GM12878 (cell line): ENCODE data around the gene FOXK1. TPM values are rescaled to one million over a fixed set of nuclear protein-coding genes. Genes with fewer than 3 reads are reported as not detected.

Experiments
- ATAC-seq: fragments of 200-7000 bp; cut with Tn5 transposase; 3 replicates; pipeline ENCODE4 v1.9.1; 2020; ENCODE audit warnings: mild to moderate bottlenecking, moderate library complexity
- BruUV-seq: library from RNA; stranded (reverse); fragments of 400-500 nt; replicated peaks from 2 replicates; lab custom pipeline; 2021; lab: Mats Ljungman, UMichigan
- CTCF ChIA-PET: fragments of 300-600 bp; sonication (Branson Sonifier 250); formaldehyde crosslinking; extraction: SDS; loops from one replicate; lab custom pipeline; 2021; ENCODE audit warnings: inconsistent platforms; lab: Yijun Ruan, JAX
- POLR2A ChIA-PET: fragments of 350-600 bp; formaldehyde crosslinking; extraction: SDS; loops from one replicate; lab custom pipeline; 2021; ENCODE audit warnings: inconsistent platforms; lab: Charles Lee
- RAD21 ChIA-PET: fragments of 300-600 bp; sonication (Branson Sonifier 250); formaldehyde crosslinking; loops from one replicate; lab custom pipeline; 2023; ENCODE audit warnings: antibody characterized with exemption; ENCODE audit not compliant: unreplicated experiment; lab: Charles Lee
- SMC1A ChIA-PET: fragments of 300-600 bp; sonication (Branson Sonifier 250); formaldehyde crosslinking; loops from one replicate; lab custom pipeline; 2023; ENCODE audit not compliant: unreplicated experiment, uncharacterized antibody; lab: Charles Lee
- DNase-seq: peaks from one replicate; pipeline ENCODE4 v3.0.0-alpha.2; 2011; ENCODE audit warnings: low read depth, low spot score
- FAIRE-seq: peaks from 3 replicates; lab custom pipeline; 2011; peaks lifted over from hg19 to GRCh38; lab: Jason Lieb, UNC
- H2AFZ ChIP-seq: 2 replicates; pipeline ENCODE4 v1.6.0; 2011; ENCODE audit warnings: low read depth, low read length, control low read depth; ENCODE audit not compliant: control insufficient read depth
- H3K27ac ChIP-seq: 2 replicates; pipeline ENCODE4 v1.5.1; 2011; ENCODE audit warnings: control low read depth; ENCODE audit not compliant: control insufficient read depth, insufficient read depth
- H3K27me3 ChIP-seq, 2 experiments: replicated peaks in 1 of 2; 2 replicates each; pipeline versions ENCODE4 v1.6.0 to v1.6.1; 2011; ENCODE audit warnings: low read length in 1 of 2; ENCODE audit not compliant: control insufficient read depth in 2 of 2, insufficient read depth in 2 of 2
- H3K36me3 ChIP-seq, 2 experiments: 2 replicates each; pipeline ENCODE4 v1.5.1; 2011; ENCODE audit warnings: low read length in 1 of 2; ENCODE audit not compliant: control insufficient read depth in 2 of 2, insufficient read depth in 2 of 2
- H3K4me1 ChIP-seq: 2 replicates; pipeline ENCODE4 v1.6.1; 2011; ENCODE audit warnings: mild to moderate bottlenecking, low read length, moderate library complexity, mixed read lengths; ENCODE audit not compliant: control insufficient read depth, insufficient read depth
- H3K4me2 ChIP-seq: 2 replicates; pipeline ENCODE4 v1.6.0; 2011; ENCODE audit warnings: control low read depth; ENCODE audit not compliant: control insufficient read depth, insufficient read depth
- H3K4me3 ChIP-seq: fragments of 200-600 bp; sonication (generic); 2 replicates; pipeline ENCODE4 v1.5.1; 2016
- H3K79me2 ChIP-seq: 2 replicates; pipeline ENCODE4 v1.6.0; 2011; ENCODE audit warnings: low read length; ENCODE audit not compliant: control insufficient read depth, insufficient read depth
- H3K9ac ChIP-seq: 2 replicates; pipeline ENCODE4 v1.8.0; 2011; ENCODE audit warnings: low read length, control low read depth, mixed read lengths; ENCODE audit not compliant: control insufficient read depth, insufficient read depth
- H3K9me3 ChIP-seq: replicated peaks from 3 replicates; pipeline ENCODE4 v1.5.1; 2011; ENCODE audit warnings: mild to moderate bottlenecking, low read length; ENCODE audit not compliant: control insufficient read depth, insufficient read depth
- H4K20me1 ChIP-seq: 2 replicates; pipeline ENCODE4 v1.6.0; 2011; ENCODE audit not compliant: control insufficient read depth, insufficient read depth
- ASH2L ChIP-seq: fragments of 300-600, 200-600 bp; sonication (generic); IDR thresholded peaks from 2 replicates; pipeline ENCODE4 v1.6.1; 2017; ENCODE audit warnings: low read depth, mild to moderate bottlenecking, borderline replicate concordance
- JUNB ChIP-seq: IDR thresholded peaks from 2 replicates; pipeline ENCODE4 v1.6.1; 2016; ENCODE audit warnings: antibody characterized with exemption, mild to moderate bottlenecking
- SMC3 ChIP-seq: IDR thresholded peaks from 2 replicates; pipeline ENCODE4 v1.6.1; 2011; ENCODE audit warnings: low read length, improper control_type of control experiment, borderline replicate concordance
- STAT3 ChIP-seq: IDR thresholded peaks from 2 replicates; pipeline ENCODE4 v1.6.1; 2011; ENCODE audit warnings: low read depth, low read length, improper control_type of control experiment
- SUPT20H ChIP-seq: IDR thresholded peaks from 2 replicates; pipeline ENCODE4 v1.6.1; 2011; ENCODE audit warnings: low read depth, mild to moderate bottlenecking, low read length, moderate library complexity, borderline replicate concordance; ENCODE audit not compliant: control insufficient read depth
- WGBS: methylation state at CpG from one replicate; pipeline ENCODE4 v1.1.6; 2016; ENCODE audit warnings: low lambda C conversion rate; ENCODE audit not compliant: insufficient replicate concordance, insufficient coverage; ENCODE audit errors: missing lambda C conversion rate; 5-methylcytosine and 5-hydroxymethylcytosine counted together
- in situ Hi-C: fragments of 300-500 bp; cut with MboI; formaldehyde crosslinking; loops from 9 replicates; pipeline ENCODE4 v1.14.3; 2018; ENCODE audit warnings: mixed read lengths
- intact Hi-C: fragments of 100-400 bp; cut with micrococcal nuclease; formaldehyde crosslinking; loops from one replicate; pipeline ENCODE4 v1.14.2; 2022; ENCODE audit not compliant: unreplicated experiment
- polyA plus RNA-seq, 11 experiments: library from polyadenylated mRNA; depleted of rRNA in 4 of 11; unstranded in 6 of 11; stranded (reverse) in 5 of 11; fragments of >200 nt; fragmentation: Nextera tagmentation in 4 of 11; fragmentation: Illumina TruSeq in 1 of 11; extraction: Ambion mirVana in 4 of 11; extraction: Trizol in 1 of 11; gene quantifications; 1 replicate in 1 of 11; 2 replicates in 10 of 11; pipeline versions ENCODE4 v1.2.1 to v1.2.3, GENCODE V29; 2011 to 2016; ENCODE audit warnings: inconsistent platforms in 2 of 11, missing spikeins in 2 of 11, low read depth in 1 of 11
- total RNA-seq, 4 experiments: library from RNA; depleted of rRNA in 3 of 4; stranded (reverse); fragments of >200 nt in 3 of 4; fragmentation: Illumina TruSeq in 1 of 4; extraction: Trizol in 1 of 4; gene quantifications; 2 replicates each; pipeline versions ENCODE4 v1.2.1 to v1.2.3, GENCODE V29; 2013 to 2021

Gene FOXK1
- total and polyA plus RNA-seq, 10 of the 15 experiments (the other 5 are each of a cell fraction or from before 2014, with no cell fraction given): 0.24 to 31.8 (median 4.5) TPM

DNA sequence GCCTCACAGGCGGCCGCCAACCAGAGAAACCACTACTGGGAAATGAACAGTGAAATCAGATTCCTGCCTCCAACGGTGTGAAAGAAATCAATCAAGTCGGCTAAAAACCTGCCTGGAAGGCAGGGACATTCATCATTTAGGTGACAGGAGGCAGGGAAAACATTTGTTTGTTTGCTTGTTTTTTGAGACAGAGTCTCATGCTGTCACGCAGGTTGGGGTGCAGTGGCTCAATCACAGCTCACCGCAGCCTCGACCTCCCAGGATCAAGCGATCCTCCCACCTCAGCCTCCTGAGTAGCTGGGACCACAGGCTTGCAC is 123.8 kb downstream of the FOXK1 start:
- H3K9ac ChIP-seq: no peak overlapping the region
- H3K27me3 ChIP-seq: no peaks in the 10 kb centered on the region
- WGBS: 69% methylated on average over 8 of the region's 8 CpGs
- ATAC-seq (no peak), FAIRE-seq (no peak), DNase-seq (no peak)
- ChIA-PET CTCF (no interaction called here), RAD21 (no interaction called here), SMC1A (no interaction called here), POLR2A (no interaction called here)
- H3K4me2 ChIP-seq: no peak overlapping the region
- no peak overlapping the region for H3K4me3 ChIP-seq
- H3K4me1 ChIP-seq: no peaks in the 10 kb centered on the region
- no peak overlapping the region for H3K27ac ChIP-seq
- in situ Hi-C loops: no loop called here
- intact Hi-C loops: no loop called here
- H3K36me3 ChIP-seq: no peaks in the 10 kb centered on the region
- BruUV-seq: no TSS peak
- no peak overlapping the region for H2AFZ ChIP-seq
- no peaks in the 10 kb centered on the region for H4K20me1 ChIP-seq
- no peaks in the 10 kb centered on the region for H3K9me3 ChIP-seq
- no peaks in the 10 kb centered on the region for H3K79me2 ChIP-seq
- TF ChIP-seq SUPT20H: no peak
- no peak for TF ChIP-seq ASH2L
- TF ChIP-seq STAT3: no peak
- no peak for TF ChIP-seq SMC3

GRCh38 chr7:4806983-4807597 is 125.0 kb downstream of the FOXK1 start:
- FAIRE-seq (no peak), ATAC-seq (no peak; the same call in 2 of the 3 replicates), DNase-seq (no peak)
- Histone ChIP-seq H3K4me1 (no peaks in the 10 kb centered on the region), H3K36me3 (no peaks in the 10 kb centered on the region), H3K27me3 (no peaks in the 10 kb centered on the region), H3K4me2 (no peak overlapping the region), H3K9ac (no peak overlapping the region), H3K4me3 (no peak overlapping the region), H2AFZ (no peak overlapping the region), H3K9me3 (no peaks in the 10 kb centered on the region), H3K79me2 (no peaks in the 10 kb centered on the region), H4K20me1 (no peaks in the 10 kb centered on the region), H3K27ac (no peak overlapping the region)
- TF ChIP-seq JUNB: no peak
- SMC1A ChIA-PET: no interaction called here
- no TSS peak for BruUV-seq
- RAD21 ChIA-PET: no interaction called here
- intact Hi-C loops (no loop called here), in situ Hi-C loops (no loop called here)
- POLR2A ChIA-PET: no interaction called here
- WGBS: 41% methylated on average over 17 of the region's 17 CpGs
- CTCF ChIA-PET: no interaction called here
